GM19328 (cell line): Measurements from ENCODE around the gene PCK2.

Experiments used
- ATAC-seq: cut with Tn5 transposase; IDR thresholded peaks from one replicate; pipeline ENCODE4 v1.9.1; 2021; ENCODE audit warnings: mild to moderate bottlenecking, moderate library complexity; ENCODE audit not compliant: unreplicated experiment

Gene PCK2

GRCh38 chr14:24135834-24136683 lies 41.9 kb downstream of the PCK2 start, which contains the start of gene PSME1:
PSME1 (plus strand) TSS chr14:24136194; CDS start chr14:24136263, 69 bp downstream.
- ATAC-seq, result peak; percentile 77

DNA sequence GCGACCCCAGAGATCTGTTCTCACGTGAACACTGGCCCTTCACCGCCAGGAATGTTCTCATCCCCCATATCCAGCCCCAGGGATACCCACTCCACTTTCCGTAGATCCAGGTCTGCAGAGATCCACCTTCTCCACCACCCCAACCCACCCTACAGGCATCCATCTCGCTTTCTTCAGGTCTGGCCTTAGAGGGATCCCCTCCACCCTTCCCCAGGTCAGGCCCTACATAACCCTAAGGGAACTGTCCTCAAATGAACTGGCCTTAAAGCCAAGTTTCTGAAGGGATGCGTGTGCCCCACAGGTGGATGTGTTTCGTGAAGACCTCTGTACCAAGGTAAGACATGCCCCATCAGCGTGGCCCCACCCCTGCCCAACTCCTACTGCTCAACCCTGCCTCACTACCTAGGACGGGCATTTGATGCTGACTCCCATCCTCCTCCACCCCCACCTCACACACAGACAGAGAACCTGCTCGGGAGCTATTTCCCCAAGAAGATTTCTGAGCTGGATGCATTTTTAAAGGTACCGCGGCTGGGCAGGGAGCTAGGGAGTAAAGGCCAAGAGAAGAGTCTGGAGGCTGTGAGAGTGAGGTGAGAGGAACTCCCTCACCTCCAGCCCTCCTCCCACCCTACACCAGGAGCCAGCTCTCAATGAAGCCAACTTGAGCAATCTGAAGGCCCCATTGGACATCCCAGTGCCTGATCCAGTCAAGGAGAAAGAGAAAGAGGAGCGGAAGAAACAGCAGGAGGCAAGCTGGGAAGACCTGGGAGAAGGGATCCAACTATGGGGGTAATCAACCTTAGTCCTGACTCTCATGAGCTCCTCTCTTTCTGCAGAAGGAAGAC lies 42.8 kb downstream of the PCK2 start:
- ATAC-seq, result no peak

GRCh38 chr14:24137529-24138395 lies 43.7 kb downstream of the PCK2 start:
- no peak for ATAC-seq

DNA sequence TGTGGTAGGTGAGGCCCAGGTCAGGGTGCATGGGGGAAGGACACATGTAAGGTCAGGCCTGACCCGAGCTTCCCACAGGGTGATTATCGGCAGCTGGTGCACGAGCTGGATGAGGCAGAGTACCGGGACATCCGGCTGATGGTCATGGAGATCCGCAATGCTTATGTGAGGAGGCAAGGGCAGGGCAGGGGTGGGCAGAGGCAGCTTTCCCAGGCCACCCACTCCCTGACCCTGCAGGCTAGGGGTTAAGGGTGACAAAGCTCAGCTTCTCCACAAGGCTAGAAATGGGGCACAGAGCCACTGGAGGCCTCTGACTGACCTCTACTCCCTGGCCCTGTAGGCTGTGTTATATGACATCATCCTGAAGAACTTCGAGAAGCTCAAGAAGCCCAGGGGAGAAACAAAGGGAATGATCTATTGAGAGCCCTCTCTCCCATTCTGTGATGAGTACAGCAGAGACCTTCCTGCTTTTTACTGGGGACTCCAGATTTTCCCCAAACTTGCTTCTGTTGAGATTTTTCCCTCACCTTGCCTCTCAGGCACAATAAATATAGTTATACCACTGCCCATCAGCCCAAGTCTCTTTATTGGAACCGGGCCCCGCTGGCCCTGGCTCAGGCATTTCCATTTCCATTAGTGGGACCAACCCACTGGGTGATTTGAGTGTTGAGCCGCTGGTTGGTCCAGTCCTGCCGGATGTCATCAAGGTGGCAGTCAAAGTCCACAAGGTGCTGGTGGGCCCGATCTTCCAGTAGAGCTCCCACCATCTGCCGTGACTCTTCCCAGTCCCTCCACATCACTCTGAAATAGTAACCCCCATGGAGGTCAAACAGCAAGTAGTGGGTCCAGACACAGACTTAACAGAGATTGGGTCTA lies 44.5 kb downstream of the PCK2 start:
- no peak for ATAC-seq

GRCh38 chr14:24139272-24139934 lies 45.3 kb downstream of the PCK2 start:
- ATAC-seq, result no peak

DNA sequence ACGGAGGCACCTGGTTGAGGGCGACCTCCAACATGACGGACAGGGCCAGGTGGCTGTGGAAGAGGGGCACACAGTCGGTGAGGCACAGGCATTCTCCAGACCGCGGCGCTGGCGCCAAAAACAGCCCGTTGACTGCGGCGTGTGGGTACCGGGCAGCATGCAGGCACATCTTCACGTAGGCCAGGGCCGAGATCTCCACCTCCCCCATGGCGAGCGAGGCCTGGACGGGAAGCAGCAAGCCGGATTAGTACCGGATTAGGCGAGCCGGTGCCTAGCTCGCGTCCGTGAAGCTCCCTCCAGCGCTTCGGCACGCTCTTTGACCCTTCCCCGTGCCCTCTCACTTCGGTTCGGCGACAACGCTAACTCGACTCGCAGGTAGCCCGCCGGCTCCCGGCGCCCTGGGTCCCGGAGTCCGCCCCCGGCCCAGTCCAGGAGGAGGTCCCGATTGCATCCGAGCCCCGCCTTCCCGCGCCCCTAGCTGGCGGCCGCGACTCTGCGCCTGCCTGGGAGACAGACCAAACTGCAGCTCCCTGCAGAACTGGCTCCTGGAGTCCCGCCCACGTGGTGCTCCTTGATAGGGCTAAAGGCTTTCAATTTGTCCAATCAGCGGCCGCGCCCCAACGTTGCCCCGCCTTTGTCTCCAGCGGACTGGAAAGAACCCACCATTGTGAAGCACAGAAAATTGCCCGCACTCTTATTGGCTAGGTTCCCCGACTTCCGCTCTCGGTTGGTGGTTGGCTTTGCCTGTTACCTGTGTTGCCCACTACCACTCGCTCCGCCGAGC lies 47.2 kb downstream of the PCK2 start, which contains the start of gene EMC9:
TSS of gene EMC9 (minus strand) at position 495 of the 784 bp plus-strand sequence. CDS start at position 208, 287 bp downstream.
- ATAC-seq, result peak; percentile 90

DNA sequence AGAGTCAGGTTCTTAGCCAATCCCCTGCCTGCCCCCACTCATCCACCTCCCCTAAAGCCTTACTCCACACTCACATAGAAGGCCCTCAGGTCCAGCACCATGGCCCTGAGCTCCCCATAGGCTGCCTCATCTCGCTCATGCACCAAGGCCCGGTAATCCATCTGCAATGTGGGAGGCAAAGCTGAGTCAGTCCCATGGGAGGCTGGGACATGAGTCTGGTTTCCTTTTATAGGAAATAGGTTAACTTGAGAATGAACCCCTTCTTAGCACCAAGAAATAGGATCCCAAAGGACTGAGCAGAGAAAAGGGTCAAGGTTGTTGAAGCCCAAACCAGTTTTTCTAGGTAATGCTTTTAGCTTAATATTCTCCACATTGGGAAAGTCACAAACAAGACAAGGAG lies 49.4 kb downstream of the PCK2 start:
- no peak for ATAC-seq

DNA sequence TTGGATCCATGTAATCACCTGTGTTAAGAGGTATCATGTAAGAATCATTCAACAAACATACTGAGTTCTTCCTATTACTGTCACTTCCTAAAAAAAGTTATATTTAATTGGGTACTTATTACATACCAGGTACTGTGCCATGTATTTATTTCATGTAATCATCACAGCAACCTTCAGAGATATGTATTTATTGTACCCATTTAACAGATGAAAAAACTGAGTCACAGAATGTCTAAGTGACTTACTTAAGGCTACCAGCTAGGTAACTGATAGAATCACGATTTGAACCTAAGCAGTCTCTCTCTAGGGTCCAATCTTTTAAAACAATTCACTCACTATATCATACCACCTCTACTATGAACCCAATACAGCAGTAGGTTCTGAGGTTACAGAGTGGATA lies 50.3 kb downstream of the PCK2 start:
- ATAC-seq, result no peak

DNA sequence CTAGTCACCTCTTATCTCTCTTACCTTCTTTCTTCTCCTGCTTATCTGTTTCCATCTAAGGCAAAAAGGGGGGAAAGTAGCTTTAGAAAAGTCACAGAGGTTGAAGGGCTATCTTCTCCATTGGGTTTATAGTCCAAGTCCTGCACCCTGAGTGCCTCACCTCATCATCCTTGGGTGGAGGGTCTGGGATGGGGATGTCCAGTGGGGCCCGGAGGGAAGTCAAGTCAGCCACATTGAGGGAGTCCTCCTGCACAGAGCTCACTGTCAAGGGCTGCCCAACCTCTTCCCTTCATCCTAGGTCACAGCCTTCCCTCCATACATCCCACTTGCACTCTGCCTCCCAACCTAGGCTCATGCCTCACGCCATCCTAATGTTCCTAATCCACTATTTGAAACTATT lies 51.1 kb downstream of the PCK2 start:
- ATAC-seq, result no peak

DNA sequence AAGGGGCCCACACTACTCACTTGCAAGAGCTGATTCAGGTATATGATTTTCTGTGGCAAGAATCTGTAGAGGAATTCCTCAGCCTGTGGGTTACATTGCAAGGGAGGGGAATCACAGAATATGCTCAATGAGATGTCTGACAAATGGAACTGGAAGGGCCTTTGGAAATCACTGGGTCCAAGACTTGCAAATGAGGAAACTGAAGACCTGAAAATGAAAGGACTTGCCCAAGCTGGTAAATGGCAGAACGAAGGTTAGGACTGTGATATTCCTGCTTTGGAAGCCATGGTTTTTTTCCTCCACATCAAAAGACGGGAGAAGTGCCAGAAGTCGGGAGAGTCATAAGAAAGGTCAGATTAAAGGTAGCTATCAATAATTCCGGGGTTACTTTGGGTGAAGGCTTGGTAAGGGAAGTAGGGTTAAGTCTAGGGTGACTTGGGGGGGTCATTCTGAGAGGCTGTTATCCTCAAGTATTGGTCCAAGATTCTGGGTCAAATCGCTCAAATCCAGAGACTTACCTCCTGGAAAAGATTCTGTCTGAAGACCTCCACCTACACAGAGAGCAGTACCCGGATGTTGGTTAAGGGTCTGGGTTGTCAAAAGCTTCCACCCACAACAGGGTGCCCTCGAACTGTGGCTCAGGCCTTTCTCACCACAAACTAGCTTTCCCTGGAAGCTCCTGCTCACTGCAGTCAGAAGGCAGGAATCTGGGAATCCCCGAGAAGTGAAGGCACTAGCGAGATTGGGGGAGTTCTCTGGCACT lies 51.8 kb downstream of the PCK2 start:
- ATAC-seq, result no peak

GRCh38 chr14:24146453-24146977 lies 52.4 kb downstream of the PCK2 start, which contains the start of gene PSME2:
PSME2 (minus strand) TSS chr14:24146610; CDS start chr14:24146581, 29 bp downstream.
- peak; percentile 57 for ATAC-seq

DNA sequence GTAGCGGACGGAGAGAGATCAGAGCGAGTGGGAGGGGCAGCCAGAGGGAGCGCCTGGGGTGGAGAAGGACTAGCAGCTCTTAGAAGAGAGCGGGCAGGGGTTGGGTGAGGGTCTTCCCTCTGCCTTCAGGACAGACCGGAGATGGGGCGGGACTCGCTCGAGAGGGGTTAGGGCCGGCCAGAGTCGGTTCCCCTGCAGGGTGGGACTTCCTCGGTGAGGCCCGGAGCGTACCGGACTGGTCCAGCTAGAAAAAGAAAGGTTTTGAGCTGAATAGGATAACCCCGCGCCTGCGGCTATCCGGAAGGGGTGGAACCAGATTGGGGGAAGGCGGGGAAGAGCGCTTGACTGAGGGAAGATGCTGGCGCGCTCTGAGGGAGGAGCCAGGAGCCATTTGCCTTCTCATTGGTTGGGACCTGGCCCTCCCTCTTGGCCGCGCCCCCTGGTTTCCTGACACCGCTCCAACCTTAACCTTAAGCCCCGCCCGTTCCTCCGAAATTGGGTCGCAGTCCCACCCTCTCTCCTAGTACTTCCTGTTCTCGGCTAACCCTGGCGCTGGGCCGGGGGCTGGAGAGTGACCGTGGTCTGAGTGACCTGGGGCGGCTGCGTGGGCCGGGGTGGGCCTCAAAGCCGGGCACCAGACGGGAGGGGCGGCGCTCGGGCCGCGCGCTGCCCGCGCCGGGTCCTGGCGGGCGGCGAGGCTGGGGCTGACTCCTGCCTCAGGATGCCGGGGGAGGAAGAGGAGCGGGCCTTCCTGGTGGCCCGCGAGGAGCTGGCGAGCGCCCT lies 53.1 kb downstream of the PCK2 start, which contains the start of gene RNF31:
TSS of gene RNF31 (plus strand) at position 521 of the 783 bp plus-strand sequence. CDS start at position 722, 201 bp downstream.
- peak; percentile 81 for ATAC-seq

DNA sequence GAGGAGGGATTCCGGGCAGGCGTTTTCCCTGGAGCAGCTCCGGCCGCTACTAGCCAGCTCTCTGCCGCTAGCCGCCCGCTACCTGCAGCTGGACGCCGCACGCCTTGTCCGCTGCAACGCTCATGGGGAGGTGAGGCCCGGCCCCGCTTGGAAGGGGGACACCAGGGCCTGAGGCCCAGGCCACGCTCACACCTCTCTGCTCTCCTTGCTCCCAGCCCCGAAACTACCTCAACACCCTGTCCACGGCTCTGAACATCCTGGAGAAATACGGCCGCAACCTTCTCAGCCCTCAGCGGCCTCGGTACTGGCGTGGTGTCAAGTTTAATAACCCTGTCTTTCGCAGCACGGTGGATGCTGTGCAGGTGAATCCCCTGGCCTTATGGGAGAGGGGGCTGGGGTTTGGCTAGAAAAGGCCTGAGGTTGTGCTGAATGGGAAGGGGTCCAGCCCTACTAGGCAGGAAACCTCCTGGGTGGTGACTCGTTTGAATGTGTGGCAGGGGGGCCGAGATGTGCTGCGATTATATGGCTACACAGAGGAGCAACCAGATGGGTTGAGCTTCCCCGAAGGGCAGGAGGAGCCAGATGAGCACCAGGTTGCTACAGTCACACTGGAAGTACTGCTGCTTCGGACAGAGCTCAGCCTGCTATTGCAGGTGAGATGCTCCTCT lies 53.8 kb downstream of the PCK2 start:
- no peak for ATAC-seq

DNA sequence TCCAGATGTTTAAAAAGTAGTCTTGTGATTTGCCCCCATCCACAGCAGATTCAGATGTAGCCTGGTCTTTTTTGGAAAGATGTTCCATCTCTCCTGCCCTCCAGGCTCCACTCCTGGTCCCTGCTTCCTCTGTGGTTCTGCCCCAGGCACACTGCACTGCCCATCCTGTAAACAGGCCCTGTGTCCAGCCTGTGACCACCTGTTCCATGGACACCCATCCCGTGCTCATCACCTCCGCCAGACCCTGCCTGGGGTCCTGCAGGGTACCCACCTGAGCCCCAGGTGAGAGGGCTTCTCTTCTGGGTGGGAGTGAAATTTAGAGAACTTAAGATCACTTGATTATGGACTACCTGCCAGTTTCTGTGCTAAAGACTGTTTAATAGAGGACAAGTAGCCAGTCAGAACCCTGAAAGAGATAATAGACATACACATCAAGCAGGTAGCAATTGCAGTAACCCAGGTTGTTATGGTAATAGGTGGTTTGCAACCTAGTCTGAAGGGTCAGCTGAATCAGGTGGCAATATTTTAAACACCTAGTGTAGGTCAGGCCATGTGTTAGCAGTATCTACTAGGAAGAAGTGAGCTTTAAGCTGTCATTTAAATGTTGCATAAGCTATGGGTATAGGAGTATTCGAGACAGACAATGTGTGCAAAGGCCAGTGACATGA lies 55.3 kb downstream of the PCK2 start:
- no peak for ATAC-seq

DNA sequence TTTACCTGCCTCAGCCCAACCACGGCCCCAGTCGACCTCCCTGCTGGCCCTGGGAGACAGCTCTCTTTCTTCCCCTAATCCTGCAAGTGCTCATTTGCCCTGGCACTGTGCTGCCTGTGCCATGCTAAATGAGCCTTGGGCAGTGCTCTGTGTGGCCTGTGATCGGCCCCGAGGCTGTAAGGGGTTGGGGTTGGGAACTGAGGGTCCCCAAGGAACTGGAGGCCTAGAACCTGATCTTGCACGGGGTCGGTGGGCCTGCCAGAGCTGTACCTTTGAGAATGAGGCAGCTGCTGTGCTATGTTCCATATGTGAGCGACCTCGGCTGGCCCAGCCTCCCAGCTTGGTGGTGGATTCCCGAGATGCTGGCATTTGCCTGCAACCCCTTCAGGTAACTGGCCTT lies 56.0 kb downstream of the PCK2 start:
- ATAC-seq, result no peak
